GM21447 (cell line): ENCODE results near the gene BEND2.

Source experiments
- ATAC-seq: cut with Tn5 transposase; IDR thresholded peaks from one replicate; pipeline ENCODE4 v1.9.1; 2021; ENCODE audit not compliant: unreplicated experiment

Gene BEND2

GRCh38 chrX:18146009-18146408 is 74.7 kb downstream of the BEND2 start:
- ATAC-seq, result no peak

- no peak for ATAC-seq
These were observed 83.9 kb downstream of the BEND2 start for GRCh38 chrX:18136816-18137215.

DNA sequence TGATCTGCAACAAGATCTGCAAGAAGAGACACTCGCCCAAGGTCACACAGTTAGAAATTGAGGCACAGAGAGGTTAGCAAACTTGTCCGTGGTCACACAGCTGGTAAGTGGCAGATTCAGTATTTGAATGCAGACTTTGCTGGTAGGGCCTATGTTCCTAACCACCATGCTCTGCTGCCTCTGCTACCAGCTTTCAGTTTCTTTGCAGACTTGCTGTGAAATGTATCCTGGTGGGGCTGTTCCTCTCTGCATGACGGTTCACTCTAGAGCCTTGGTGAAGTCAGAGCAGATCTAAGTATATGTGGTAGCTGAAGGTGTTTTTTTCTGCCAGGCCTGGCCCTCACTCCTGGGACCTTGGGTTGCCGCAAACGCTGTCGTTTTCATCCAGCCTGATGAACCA is 87.1 kb downstream of the BEND2 start:
- ATAC-seq, result no peak

DNA sequence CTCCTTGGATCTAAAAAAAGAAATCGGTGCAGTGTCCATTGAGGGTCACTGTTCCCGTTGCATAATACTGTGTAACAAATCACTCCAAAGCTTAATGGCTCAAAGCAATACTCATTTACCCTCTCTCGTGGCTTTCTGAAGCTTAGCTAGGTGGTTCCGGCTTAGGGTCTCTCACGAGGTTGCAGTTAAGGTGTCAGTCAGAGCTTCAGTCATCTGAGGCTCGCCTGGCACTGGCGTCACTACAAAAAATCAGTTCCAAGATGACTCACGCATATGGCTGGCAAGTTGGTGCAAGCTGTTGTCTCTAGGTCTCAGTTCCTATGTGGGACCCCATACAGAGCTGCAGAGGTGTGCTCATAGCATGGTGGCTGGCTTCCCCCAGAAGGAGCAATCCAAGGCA is 91.0 kb downstream of the BEND2 start:
- no peak for ATAC-seq

GRCh38 chrX:18126971-18127370 is 93.7 kb downstream of the BEND2 start:
- ATAC-seq, result no peak

DNA sequence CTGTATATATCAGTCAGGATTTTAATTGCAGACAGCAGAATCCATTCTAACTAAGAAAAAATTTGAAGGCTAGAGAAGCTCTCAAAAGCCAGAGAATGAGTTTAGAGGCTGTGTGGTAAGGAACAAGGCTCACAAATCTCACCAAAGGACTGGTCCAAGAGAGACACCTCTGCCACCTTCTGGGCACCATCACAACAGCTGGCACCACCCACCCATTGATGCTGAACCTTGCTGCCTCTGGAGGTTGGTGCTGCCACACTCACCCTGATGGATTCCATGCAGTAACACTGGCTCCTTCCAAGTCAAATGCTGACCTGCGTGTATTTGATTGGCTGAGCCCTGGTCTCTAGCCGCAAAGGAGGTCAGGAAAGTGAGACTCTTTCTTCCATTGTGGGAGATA is 100.8 kb downstream of the BEND2 start:
- no peak for ATAC-seq
